ENCODE measurements around the gene CCDC30.
"Not testable (repeated sequence)": the region's sequence is repeated elsewhere in the genome, so short reads cannot be mapped to it uniquely, and the experiment has no call there.

The CCDC30 gene

GRCh38 chr1:42531043-42531442 is 68.0 kb downstream of the CCDC30 start:
- no peak for DNase-seq

DNA sequence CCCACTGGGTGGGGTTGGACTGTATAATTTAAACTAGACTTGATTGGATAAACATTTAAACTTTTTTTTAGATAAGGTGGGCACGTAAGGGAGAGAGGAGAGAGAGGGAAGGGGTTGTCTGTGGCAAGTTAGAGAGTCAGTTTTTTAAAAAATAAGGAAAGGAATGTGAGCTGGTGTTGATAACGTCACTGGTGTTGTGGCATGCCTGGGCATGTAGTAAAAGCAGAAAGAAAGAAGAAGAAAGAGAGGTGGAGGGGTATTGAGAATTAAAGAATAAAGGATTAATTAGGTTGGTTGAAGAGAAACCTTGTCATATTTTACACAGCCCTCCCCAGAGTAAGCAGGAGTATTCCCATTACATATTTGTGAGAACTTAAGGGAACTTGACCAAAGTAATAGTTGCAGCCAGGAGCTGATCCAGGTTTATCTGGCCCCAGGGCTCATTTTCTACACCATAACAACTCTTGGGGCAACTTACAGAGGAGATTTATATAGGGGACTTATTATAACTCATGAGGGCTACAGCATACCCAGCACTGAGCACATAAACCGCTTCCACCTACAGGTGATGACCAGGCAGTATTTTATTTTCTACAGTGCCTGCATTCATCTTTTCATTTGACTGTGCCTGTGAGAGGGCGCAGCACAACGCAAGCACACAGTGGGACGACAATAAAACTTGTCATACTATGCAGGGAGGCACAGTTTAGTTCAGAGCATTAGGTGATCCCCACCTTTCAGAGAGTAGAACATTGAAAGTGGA is 70.2 kb downstream of the CCDC30 start:
- no peak for DNase-seq

DNA sequence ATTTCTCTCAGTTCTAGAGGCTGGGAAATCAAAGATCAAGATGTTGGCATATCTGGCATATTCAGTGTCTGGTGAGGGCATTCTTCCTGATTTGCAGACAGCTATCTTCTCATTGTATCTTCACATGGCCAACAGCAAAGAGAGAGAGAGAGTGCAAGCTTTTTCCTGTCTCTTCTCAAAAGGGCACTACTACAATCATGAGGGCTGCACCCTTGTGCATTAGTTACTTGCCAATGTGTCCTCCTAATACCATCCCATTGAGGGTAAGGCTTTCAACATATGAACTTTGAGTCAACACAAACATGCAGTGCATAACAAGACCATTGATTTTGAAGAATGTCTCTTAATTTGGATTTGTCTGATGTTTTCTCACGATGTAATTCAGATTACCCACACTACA is 78.0 kb downstream of the CCDC30 start:
- no peak for DNase-seq

GRCh38 chr1:42551180-42551579 is 88.1 kb downstream of the CCDC30 start:
- DNase-seq = no peak

DNA sequence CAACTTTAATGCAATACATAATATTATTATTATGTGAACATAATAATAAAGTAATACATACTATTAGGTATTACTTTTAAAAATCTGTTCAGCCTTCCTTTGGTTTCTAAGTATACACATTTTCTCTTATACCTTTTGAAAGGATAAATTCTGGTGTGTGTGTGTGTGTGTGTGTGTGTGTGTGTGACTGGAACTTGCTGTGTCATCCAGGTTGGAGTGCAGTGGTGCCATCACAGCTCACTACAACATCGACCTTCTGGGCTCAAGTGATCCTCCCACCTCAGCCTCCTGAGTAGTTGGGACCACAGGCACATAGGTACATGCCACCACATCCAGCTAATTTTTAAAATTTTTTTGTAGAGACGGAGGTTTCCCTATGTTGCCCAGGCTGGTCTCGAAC is 88.5 kb downstream of the CCDC30 start:
- no peak for DNase-seq

GRCh38 chr1:42552636-42553035 is 89.5 kb downstream of the CCDC30 start:
- no peak for DNase-seq

DNA sequence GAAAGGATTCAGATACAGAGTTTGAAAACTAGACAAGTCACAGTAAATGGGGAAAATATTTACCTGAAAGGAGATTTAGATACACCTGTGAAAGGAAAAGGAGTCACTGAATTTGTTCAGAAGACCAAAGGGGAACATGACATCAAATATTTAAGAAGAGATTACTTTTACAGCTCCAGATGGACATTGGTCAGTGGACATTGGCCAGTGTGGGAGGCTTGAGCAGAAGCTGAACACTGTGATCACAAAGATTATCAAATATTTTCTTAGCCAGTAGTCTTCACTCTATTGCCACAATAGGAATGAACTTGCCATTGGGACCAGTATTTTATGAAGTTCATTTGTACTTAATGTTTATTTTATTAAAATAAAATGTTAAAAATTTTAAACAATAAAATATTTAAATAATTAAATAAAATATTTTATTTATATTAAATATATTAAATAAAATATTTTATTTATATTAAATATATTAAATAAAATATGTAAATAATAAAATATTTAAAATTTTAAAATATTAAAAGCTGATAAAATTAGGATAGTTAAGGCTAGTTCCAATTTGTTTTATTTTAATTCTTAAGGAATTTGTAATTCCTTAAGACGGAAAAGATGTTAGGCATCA is 94.3 kb downstream of the CCDC30 start:
- no peak for DNase-seq

- DNase-seq = no peak
These were observed 104.0 kb downstream of the CCDC30 start for GRCh38 chr1:42567038-42567437.

DNA sequence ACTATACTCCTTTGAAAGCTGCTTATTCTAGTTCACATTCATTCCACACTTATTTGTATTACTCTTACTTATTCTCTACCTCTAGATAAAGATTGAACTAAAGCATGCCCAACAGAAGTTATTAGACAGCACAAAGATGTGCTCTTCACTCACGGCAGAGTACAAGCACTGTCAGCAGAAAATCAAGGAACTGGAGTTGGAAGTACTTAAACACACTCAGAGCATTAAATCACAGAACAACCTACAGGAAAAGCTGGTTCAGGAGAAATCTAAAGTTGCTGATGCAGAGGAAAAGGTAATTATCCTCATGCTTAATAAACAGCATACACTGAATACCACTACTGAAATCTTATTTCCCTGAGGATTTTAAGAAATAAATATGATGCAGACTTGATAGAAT is 113.8 kb downstream of the CCDC30 start:
- DNase-seq = no peak

GRCh38 chr1:42586016-42586415 is 122.9 kb downstream of the CCDC30 start:
- DNase-seq = no peak

DNA sequence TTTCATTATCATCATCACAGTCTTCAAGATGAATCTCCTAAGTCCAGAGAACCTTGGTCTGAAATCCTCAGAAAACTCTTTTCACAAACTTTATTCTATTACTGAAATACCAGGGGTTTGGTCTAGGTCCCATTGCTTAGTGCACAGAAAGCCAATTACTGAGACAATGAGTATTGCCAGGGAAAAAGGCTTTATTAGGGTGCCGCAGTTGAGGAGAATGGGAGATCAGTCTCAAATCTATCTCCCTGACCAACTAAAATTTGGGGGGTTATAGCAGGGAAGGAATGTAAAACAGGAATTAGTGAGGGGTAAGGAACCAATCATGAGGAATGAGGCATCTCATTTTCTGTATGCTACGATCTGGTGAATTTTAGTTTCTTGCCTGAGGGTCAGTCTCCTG is 124.7 kb downstream of the CCDC30 start:
- DNase-seq = no peak

DNA sequence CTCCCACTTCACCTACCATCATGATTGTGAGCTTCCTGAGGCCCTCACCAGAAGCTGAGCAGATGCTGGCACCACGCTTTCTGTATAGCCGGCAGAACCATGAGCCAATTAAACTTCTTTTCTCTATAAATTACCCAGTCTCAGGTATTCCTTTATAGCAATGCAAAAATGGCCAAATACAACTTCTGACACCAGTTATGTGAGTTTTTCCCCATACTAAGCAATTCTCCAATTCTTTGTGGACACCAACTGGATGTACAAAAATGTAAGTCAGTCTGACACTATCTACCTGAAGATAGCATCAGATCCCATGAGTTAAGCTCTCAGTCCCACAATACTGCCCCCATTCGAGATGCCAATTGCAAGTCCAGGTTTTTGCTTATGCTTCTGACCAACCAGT is 129.7 kb downstream of the CCDC30 start:
- DNase-seq = no peak

DNA sequence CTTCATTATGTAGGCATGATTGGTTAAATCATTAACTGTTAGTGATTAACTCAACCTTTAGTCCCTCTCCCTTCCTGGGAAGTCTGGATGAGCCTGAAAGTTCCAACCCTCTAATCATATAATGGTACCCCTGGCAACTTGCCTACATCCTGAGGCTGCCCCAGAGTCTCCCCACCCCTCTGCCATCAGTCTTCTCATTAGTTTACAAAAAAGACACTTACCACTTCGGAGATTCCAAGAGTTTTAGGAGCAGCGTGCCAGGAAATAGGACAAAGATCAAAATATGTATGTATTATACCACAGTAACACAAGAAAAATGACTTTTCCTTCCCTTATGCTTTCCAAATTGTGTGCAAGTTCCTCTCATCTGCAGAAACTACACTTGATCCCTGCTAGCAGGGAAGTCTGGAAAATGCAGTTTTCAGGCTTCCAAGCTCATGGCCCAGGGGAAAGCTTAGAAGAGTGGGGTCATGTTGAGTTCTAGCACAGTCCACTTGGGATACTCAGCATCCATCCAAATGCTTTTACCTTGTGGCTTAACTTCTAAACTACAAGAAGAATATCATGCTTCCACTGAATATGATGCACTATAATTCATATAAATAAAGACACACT is 130.5 kb downstream of the CCDC30 start:
- no peak for DNase-seq

- no peak for DNase-seq
These were observed 138.4 kb downstream of the CCDC30 start for GRCh38 chr1:42601472-42601871.

DNA sequence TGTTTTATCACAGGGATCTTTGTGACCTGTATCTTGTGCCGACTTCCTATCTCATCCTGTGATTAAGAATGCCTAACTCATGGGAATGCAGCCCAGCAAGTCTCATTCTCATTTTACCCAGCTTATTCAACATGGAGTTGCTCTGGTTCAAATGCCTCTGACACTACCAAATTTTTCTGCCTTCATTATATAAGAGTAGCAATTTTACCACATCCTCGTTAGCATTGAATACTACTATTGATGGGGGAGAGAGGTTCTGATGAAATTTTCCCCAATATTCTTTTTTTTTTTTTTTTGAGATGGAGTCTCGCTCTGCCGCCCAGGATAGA is 150.7 kb downstream of the CCDC30 start:
- no peak for DNase-seq

DNA sequence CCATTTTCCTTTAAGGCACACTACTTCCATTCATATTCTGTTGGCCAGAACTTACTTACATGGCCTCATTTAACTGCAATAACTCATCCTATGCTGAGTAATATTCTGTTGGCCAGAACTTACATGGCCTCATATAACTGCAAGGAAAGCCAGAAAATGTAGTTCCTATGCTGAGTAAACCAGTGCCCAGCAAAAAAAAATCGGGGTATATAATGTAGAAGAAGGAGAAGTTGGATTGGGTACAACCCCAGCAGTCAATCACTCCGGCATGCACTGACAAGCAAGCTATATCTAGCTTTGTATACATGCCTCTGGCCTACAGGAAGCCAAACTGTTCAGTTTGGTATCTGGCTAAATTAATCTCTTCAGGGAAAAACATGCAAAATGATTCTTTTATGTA is 155.8 kb downstream of the CCDC30 start:
- no peak for DNase-seq

GRCh38 chr1:42620307-42620706 is 157.2 kb downstream of the CCDC30 start:
- DNase-seq = no peak

GRCh38 chr1:42621180-42621579 is 158.1 kb downstream of the CCDC30 start:
- not testable (repeated sequence) for DNase-seq

GRCh38 chr1:42627205-42627604 is 164.1 kb downstream of the CCDC30 start:
- not testable (repeated sequence) for DNase-seq

GRCh38 chr1:42639116-42639515 is 176.0 kb downstream of the CCDC30 start:
- no peak for DNase-seq

- DNase-seq = no peak
These were observed 183.0 kb downstream of the CCDC30 start for GRCh38 chr1:42646056-42646455.

GRCh38 chr1:42657201-42657600 is 194.1 kb downstream of the CCDC30 start:
- no peak for DNase-seq

DNA sequence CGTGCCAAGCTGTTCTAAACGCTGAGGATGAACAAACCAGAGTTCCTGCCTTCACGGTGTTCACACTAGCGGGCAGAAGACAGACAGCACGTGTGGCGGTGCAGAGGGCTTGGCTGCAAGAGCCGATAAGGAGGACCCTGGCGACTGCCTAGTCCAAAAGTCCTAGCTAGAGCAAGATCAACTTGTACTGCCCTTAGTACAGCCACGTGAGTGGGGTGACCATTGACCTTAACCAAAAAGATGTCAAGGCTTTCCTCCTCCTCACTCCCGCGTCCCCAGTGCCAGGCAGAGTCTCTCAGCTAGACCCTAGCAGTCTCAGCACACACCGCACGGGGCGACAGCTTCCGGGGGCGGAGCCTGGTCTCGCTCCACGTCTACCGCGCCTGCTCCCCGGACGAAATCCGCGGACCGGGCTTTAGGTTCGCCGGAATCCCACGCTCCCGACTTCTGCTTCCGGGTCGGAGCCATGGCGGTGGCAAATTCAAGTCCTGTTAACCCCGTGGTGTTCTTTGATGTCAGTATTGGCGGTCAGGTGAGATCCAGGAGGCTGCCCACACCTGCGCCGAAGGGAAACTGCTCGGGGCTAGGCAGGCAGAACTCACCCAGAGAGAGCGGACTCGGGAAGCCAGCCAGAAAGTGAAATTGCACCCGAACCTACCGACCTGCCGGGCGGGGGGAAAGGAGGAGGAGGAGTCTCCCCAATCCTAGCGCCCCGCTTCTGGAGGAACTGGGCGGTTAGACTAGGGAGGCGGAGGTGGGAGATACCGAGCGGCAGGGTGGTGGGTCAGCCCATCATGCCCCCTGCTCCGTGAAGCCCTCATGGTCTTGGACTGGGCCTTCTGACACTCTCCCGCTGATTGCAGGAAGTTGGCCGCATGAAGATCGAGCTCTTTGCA is 195.1 kb downstream of the CCDC30 start, which contains the start of gene PPIH:
Gene PPIH, plus strand, starts transcription at position 443 of the 896 bp plus-strand sequence. Its CDS starts 24 bp downstream, at position 467.
- peak; percentile 96 for DNase-seq
